Glomerular visceral epithelial cell (primary cell): ENCODE results near the gene SMARCD1.
"Not testable (repeated sequence)": the region's sequence is repeated elsewhere in the genome, so short reads cannot be mapped to it uniquely, and the experiment has no call there.

Source experiments
- DNase-seq: peaks from one replicate; pipeline ENCODE4 v3.0.0-alpha.2; 2016; ENCODE audit errors: extremely low spot score

The SMARCD1 gene

GRCh38 chr12:50142993-50143392, 57.9 kb downstream of the SMARCD1 start:
- no peak for DNase-seq

- DNase-seq = no peak
Measured at GRCh38 chr12:50145439-50145838, 60.3 kb downstream of the SMARCD1 start.

GRCh38 chr12:50147281-50147680, 62.1 kb downstream of the SMARCD1 start:
- no peak for DNase-seq

DNA sequence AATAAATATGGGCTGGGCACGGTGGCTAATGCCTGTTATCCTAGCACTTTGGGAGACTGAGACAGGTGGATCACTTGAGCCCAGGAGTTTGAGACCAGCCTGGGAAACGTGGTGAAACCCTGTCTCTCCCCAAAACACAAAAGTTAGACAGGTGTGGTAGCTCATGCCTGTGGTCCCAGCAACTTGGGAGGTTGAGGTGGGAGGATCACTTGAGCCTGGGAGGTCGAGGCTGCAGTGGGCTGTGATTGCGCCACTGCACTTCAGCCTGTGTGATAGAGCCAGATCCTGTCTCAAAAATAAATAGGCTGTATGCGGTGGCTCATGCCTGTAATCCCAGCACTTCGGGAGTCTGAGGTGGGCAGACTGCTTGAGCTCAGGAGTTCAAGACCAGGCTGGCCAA, 62.9 kb downstream of the SMARCD1 start:
- not testable (repeated sequence) for DNase-seq

DNA sequence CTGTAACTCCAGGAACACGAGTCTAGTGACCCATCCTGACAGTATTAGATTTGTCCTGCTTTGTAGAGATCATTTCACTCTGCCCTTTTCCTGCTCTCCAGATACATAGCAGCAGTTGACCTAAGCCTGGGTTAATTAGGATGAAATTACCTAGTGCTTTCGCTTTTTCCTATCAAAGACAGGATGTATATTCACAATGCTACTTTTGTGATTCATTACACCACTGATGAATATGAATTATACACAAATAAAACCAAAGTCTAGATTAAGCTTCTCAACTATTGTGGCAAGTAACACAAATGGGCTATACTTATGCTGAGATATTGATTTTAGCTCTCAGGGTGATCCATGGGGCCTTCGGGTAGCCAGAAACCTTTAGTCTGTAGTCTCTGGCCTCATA, 64.2 kb downstream of the SMARCD1 start:
- no peak for DNase-seq
